NCI-H146 (cell line): Measurements from ENCODE around the gene HNRNPUL1.
"Not testable (repeated sequence)": the region's sequence is repeated elsewhere in the genome, so short reads cannot be mapped to it uniquely, and the experiment has no call there.

ENCODE experiments used
- DNase-seq: peaks from one replicate; lab custom pipeline; 2025; lab: John Stamatoyannopoulos, UW

Gene HNRNPUL1

GRCh38 chr19:41276231-41276630 is 12.1 kb downstream of the HNRNPUL1 start:
- no peak for DNase-seq

GRCh38 chr19:41278478-41278877 is 14.3 kb downstream of the HNRNPUL1 start:
- DNase-seq, result no peak

GRCh38 chr19:41288673-41289530 is 24.7 kb downstream of the HNRNPUL1 start:
- no peak for DNase-seq

- DNase-seq, result not testable (repeated sequence)
Observed at GRCh38 chr19:41289814-41290213, 25.6 kb downstream of the HNRNPUL1 start.

- DNase-seq, result no peak
Observed at GRCh38 chr19:41294393-41294792, 30.2 kb downstream of the HNRNPUL1 start.

- DNase-seq, result no peak
Observed at GRCh38 chr19:41295499-41295898, 31.3 kb downstream of the HNRNPUL1 start.

- no peak for DNase-seq
Observed at GRCh38 chr19:41296433-41296871, 32.3 kb downstream of the HNRNPUL1 start.

- DNase-seq, result no peak
Observed at GRCh38 chr19:41297628-41298347, 33.6 kb downstream of the HNRNPUL1 start.

GRCh38 chr19:41298348-41298964 is 34.3 kb downstream of the HNRNPUL1 start:
- no peak for DNase-seq

- DNase-seq, result no peak
Observed at GRCh38 chr19:41299046-41299754, 35.0 kb downstream of the HNRNPUL1 start.

GRCh38 chr19:41299755-41300089 is 35.5 kb downstream of the HNRNPUL1 start:
- DNase-seq, result no peak

GRCh38 chr19:41300555-41300954 is 36.4 kb downstream of the HNRNPUL1 start:
- no peak for DNase-seq

- DNase-seq, result no peak
Observed at GRCh38 chr19:41302624-41303351, 38.6 kb downstream of the HNRNPUL1 start.

- no peak for DNase-seq
Observed at GRCh38 chr19:41303954-41304353, 39.8 kb downstream of the HNRNPUL1 start.

GRCh38 chr19:41304706-41305483 is 40.7 kb downstream of the HNRNPUL1 start:
- no peak for DNase-seq

- DNase-seq, result no peak
Observed at GRCh38 chr19:41305927-41306793, 42.0 kb downstream of the HNRNPUL1 start.

GRCh38 chr19:41307090-41307875 is 43.1 kb downstream of the HNRNPUL1 start:
- DNase-seq, result no peak

- DNase-seq, result no peak
Observed at GRCh38 chr19:41307954-41308449, 43.8 kb downstream of the HNRNPUL1 start.
